HL-60/S4 treated with phorbol 12-myristate 13-acetate at 8.2 ng/mL for 4 days and 3 days (cell line): ENCODE data around the gene NOX5.

Source experiments
- in situ Hi-C: fragments of 300-500 bp; cut with MboI; formaldehyde crosslinking; loops from 2 replicates; pipeline ENCODE4 v1.15.0; 2022; ENCODE audit warnings: low sequenced_read_pairs

NOX5 gene

DNA sequence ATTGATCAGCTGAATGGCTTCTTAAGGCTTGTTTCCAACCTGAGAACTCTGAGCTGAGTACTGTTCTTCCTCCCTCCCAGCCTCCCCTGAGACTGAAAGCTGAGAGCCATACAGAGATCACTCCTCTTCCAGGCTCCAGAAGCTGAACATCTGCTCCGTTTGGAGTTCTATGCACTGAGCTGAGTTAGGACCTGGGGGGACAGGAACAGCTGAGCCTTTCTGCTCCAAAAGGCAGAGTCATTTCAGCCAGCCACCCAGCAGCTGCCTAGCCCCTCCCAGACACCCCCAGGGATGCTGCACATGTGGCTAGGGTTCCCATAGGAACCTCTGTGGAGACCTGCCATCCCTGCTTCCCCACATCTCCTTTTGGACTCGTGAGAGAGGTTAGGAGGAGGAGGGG, 81.7 kb downstream of the NOX5 start:
- in situ Hi-C loops: no loop called here

DNA sequence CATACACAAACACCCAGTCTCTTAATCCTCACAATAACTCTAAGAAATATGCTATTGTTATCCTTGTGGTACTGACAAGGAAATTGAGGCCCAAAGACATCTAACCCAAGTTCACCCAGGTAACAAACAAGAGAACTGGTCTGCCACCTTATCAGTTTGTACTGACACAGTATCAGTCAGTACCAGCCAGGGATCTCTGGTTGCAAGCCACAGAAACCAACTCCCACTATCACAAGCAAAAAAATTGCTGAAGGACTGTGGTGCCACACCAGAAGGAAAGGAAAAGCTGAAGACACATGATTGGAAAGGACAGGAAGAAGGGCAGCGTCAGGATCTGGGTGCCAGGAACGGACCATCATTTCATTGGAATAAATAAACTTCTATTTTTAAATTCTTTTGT, 82.1 kb downstream of the NOX5 start:
- in situ Hi-C loops: no loop called here

DNA sequence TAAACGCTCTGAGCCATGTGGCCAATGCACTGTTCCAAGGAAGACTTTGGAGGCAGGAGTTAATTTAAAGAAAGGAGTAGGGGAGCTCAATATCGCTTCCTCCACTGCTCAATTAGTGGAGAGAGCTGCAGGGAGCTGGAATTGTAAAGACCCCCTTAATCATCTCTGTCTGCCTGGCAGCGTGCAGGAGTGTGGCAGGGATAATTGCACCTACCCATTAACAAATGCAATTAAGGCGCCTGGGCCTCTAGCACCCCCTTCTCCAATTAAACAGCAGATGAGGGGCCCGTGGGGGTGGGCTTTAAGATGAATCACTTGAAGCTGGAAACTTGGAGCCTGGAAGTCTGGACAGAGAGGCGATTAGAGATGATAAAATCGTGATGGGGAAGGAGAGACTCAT, 84.3 kb downstream of the NOX5 start:
- in situ Hi-C loops: no loop called here

DNA sequence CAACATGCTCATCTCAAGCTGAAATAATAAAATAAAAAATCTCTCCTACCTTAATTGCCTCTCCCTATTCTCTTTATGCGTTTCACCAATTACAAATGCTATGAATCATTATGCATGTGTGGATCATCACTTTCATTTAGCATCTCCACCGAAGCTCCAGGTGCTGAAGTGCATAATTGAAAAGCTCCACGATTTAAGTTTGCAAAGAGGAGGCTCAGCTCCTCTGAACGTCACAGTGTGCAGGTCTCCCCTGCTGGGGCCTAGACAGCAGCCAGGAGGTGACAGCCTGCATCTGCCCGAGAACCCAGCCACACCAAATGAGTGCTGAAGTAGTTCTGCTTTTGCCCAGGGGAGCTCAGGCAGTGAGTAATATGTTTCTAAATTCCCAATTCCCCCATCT, 85.4 kb downstream of the NOX5 start:
- in situ Hi-C loops: no loop called here

DNA sequence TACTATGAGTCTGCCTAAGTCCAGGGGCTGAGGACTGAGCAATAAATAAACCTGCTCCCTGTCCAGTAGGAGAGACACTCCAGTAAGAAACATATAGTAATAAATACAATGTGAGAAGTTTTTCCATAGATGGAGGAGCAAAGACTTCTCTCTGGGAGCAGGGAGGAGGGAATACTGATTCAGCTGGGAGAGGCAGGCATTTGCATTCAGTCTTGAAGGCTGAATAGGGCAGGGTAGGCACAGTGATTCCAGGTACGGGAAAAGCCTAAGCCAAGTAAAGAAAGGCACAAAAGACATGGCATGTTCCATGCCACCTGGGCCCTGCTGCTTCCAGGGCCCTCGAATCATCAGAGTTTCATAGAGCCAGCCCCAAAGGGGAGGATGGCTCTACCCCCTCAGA, 86.3 kb downstream of the NOX5 start:
- in situ Hi-C loops: no loop called here

DNA sequence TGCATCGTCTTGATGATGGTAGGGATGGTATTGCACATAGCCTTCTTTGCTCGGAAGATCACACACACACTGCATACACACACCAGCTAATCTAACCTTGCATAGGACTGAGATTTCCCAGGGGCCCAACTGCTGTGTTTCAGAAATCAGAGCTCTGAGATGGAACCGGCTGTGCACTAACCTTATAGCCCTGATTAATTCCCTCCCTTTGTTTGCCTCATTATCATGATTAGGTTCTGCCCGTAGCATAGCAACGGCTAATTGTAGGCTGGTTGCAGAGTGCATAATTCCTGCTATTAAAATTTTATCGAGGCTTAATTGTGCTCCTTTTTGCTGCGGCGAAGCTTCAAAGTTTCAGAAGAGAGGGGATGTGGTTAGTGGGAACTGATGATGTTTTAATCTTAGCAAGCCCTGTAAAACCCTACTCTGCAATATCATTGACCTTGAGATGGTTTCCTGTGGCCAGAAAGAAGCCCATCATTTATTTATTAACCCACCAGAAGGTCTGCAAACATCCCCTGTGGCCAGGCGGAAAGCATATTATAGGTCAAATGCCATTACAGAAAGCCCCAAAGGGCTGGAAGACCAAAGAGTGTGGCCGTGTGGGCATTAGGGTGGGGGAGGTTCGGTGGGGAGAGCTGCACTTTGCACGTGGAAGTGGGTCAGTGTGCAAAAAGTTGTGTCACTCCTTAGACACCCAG, 89.7 kb downstream of the NOX5 start:
- in situ Hi-C loops: no loop called here

DNA sequence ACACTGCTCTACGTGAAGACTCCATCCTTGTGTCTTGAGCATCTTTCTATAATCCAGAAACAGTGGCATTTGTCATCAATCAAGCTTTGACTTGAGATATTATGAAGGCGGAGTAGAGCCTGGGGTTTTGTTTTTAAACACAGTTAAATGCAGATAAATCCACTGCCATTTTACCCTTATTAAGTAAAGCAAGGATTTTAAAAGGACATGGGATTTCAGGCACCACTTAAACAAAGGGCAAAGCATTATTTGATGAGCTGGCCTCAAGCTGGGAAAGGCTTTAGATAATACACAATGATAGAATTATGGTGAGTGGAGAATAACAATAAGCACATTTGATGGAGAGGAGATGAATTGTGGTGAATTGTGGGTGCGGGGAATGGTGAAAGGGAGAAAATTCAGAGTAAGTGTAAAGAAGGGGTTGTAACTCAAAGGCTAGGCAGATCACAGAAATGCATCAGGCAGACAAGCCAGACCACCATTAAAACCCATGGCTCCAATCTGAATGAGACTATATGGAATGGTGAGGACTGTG, 91.0 kb downstream of the NOX5 start:
- in situ Hi-C loops: no loop called here

DNA sequence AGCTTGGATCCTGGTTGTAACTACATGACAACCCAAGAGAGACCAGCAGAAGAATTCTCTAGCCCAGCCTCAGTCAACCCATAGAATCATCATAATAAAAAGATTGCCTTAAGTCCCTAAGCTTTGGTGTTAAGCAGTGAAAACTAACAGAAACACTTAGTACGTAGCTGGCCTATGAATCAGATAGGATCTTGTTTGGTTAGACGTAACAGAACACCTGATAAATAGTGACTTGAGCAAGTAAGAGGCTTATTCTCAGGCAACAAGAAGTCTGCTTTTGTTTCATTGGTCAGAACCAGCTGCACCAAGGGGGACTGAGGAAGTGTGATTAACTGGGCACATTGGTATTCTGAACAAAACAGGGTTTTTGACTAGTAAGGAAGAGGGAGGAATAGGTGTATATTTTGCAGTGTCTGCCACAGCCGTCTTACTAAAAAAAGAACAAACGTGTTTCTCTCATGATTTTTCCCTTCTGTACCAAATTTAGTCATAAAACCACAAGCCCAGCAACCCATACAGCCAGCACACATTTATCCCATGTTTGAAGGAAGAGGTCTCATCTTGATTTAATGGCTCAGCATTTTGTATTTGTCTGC, 92.6 kb downstream of the NOX5 start:
- in situ Hi-C loops: no loop called here
